GM19193 (cell line): ENCODE data around the gene SLC35E1.

Experiments used
- POLR2A ChIP-seq: IDR thresholded peaks from 4 replicates; pipeline ENCODE4 v1.6.1; 2011; ENCODE audit not compliant: insufficient read depth, insufficient read length; ENCODE audit errors: extremely low read depth

SLC35E1 gene

GRCh38 chr19:16516381-16516780 lies 55.8 kb downstream of the SLC35E1 start:
- peak; percentile 1 for TF ChIP-seq POLR2A

- no peak for TF ChIP-seq POLR2A
Measured at GRCh38 chr19:16514383-16515019, 57.7 kb downstream of the SLC35E1 start.

- no peak for TF ChIP-seq POLR2A
Measured at GRCh38 chr19:16509141-16510061, 62.8 kb downstream of the SLC35E1 start.

- TF ChIP-seq POLR2A, result no peak
Measured at GRCh38 chr19:16508546-16508945, 63.7 kb downstream of the SLC35E1 start.

GRCh38 chr19:16506961-16507360 lies 65.3 kb downstream of the SLC35E1 start:
- no peak for TF ChIP-seq POLR2A

- no peak for TF ChIP-seq POLR2A
Measured at GRCh38 chr19:16504271-16504670, 67.9 kb downstream of the SLC35E1 start.
